ENCODE results near the gene IL12B.

Gene IL12B

GRCh38 chr5:159339460-159339859, 9.2 kb upstream of the IL12B start:
- TF ChIP-seq CTCF (IDR thresholded peaks at IDR 0.05; ENCODE audit: insufficient read depth, low read depth, low read length, missing control alignments), result no peak
- no peak overlapping the region for H3K4me3 ChIP-seq (ENCODE audit: low read length)
- peak; percentile 54 for DNase-seq (ENCODE audit: low read depth)

- TF ChIP-seq CTCF (IDR thresholded peaks at IDR 0.05; ENCODE audit: insufficient read depth, low read depth, low read length, missing control alignments), result no peak
- no peak overlapping the region for H3K4me3 ChIP-seq (ENCODE audit: low read length)
- peak; percentile 48 for DNase-seq (ENCODE audit: low read depth)
Observed at GRCh38 chr5:159338118-159338517, 7.8 kb upstream of the IL12B start.

- H3K4me3 ChIP-seq (ENCODE audit: low read length), result no peak overlapping the region
- DNase-seq (ENCODE audit: low read depth), result peak; percentile 93
- no peak for TF ChIP-seq CTCF (IDR thresholded peaks at IDR 0.05; ENCODE audit: insufficient read depth, low read depth, low read length, missing control alignments)
Observed at GRCh38 chr5:159337016-159337955, 7.0 kb upstream of the IL12B start.

- no peak overlapping the region for H3K4me3 ChIP-seq (ENCODE audit: low read length)
- TF ChIP-seq CTCF (IDR thresholded peaks at IDR 0.05; ENCODE audit: insufficient read depth, low read depth, low read length, missing control alignments), result no peak
- no peak for DNase-seq (ENCODE audit: low read depth)
Observed at GRCh38 chr5:159336586-159336985, 6.3 kb upstream of the IL12B start.

- H3K4me3 ChIP-seq (ENCODE audit: low read length), result no peak overlapping the region
- DNase-seq (ENCODE audit: low read depth), result no peak
Observed at GRCh38 chr5:159333545-159333925, 3.2 kb upstream of the IL12B start.

GRCh38 chr5:159332800-159333544, 2.7 kb upstream of the IL12B start:
- no peak for DNase-seq (ENCODE audit: low read depth)
- TF ChIP-seq CTCF (IDR thresholded peaks at IDR 0.05; ENCODE audit: insufficient read depth, low read depth, low read length, missing control alignments), result no peak
- no peak overlapping the region for H3K4me3 ChIP-seq (ENCODE audit: low read length)

More at GRCh38 chr5:159333545-159333925, 3.2 kb upstream of the IL12B start:
- no peak for TF ChIP-seq CTCF (IDR thresholded peaks at IDR 0.05; ENCODE audit: insufficient read depth, low read depth, low read length, missing control alignments)

Measured in epithelial cell of esophagus (primary cell).